ACC112 (cell line): ENCODE results near the gene SLC25A41.

ENCODE experiments used
- H2AFZ ChIP-seq: fragments of 200-600 bp; sonication (generic); one replicate; pipeline ENCODE4 v1.6.0; 2017; ENCODE audit warnings: antibody characterized with exemption, low read length; ENCODE audit not compliant: unreplicated experiment
- H3K27ac ChIP-seq: fragments of 200-600 bp; sonication (generic); 2 replicates; pipeline ENCODE4 v1.5.1; 2014; ENCODE audit warnings: low read depth, mild to moderate bottlenecking, antibody characterized with exemption, low read length, moderate library complexity
- H3K27me3 ChIP-seq: fragments of 200-600 bp; sonication (generic); 2 replicates; pipeline ENCODE4 v1.6.1; 2014; ENCODE audit warnings: mild to moderate bottlenecking, antibody characterized with exemption, low read length, moderate library complexity, mixed read lengths; ENCODE audit not compliant: insufficient read depth
- H3K36me3 ChIP-seq: fragments of 200-600 bp; sonication (generic); 2 replicates; pipeline ENCODE4 v1.6.1; 2016; ENCODE audit warnings: mild to moderate bottlenecking, antibody characterized with exemption, low read length, moderate library complexity, mixed read lengths; ENCODE audit not compliant: insufficient read depth
- H3K4me1 ChIP-seq: fragments of 200-600 bp; sonication (generic); one replicate; pipeline ENCODE4 v1.6.1; 2016; ENCODE audit warnings: low read length, mixed read lengths; ENCODE audit not compliant: insufficient read depth, unreplicated experiment, control insufficient read depth
- H3K4me3 ChIP-seq: fragments of 200-600 bp; sonication (generic); 2 replicates; pipeline ENCODE4 v1.5.1; 2014; ENCODE audit warnings: mild to moderate bottlenecking, low read depth, low read length
- H3K79me2 ChIP-seq: fragments of 200-600 bp; sonication (generic); one replicate; pipeline ENCODE4 v1.6.0; 2016; ENCODE audit warnings: low read length; ENCODE audit not compliant: control insufficient read depth, unreplicated experiment, insufficient read depth

SLC25A41 gene

GRCh38 chr19:6460099-6460884, 26.7 kb upstream of the SLC25A41 start:
- no peak overlapping the region for H3K27ac ChIP-seq
- peak overlapping the region; percentile 82 for H3K4me3 ChIP-seq
- H3K4me1 ChIP-seq: no peaks in the 10 kb centered on the region
- no peaks in the 10 kb centered on the region for H3K36me3 ChIP-seq
- peaks cover 15% of the 10 kb centered on the region for H3K27me3 ChIP-seq
- no peak overlapping the region for H2AFZ ChIP-seq
- H3K79me2 ChIP-seq: no peaks in the 10 kb centered on the region

DNA sequence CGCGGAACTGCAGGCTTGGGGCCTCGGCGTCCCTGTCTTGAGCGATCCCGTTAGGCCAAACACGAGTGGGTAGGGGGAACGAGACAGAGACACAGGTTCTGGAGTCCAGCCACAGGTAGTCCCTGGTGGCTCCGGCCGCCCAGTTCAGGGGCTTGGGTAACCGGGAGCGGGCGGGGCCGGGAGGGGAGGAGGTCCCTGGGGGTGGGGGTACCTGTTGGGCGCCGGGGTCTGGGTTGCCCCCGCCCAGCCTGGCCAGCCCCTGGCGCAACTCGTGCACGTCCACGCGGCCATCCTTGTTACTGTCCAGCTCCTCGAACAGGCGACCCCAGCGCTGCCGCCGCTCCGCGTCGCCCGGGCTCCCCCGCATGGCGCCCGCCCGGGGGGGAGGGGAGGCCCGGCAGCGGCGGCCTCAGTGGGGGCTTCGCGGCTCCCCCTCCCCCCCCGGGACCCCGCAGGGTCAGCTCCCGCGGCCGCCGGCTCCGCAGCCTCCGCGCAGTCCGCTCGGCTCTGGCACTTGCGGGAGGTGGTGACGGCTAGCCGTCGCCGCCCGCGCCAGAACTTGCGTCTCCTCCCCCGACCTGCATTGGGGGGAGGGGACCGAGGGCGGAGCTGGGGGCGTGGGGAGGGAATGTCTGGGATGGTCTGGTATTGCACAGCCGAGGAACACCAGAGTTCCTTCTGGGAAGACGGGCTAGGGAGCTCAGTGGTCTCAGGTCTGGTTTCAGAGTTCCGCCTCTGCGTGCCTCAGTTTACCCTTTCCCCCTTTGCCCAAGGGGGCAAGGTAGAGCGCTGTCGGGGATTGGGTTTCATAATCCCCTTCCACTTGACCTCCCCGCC, 25.9 kb upstream of the SLC25A41 start, which contains the start of gene SLC25A23:
Gene SLC25A23, minus strand, starts transcription at position 531 of the 837 bp plus-strand sequence. Its CDS starts 164 bp downstream, at position 367.
- no peaks in the 10 kb centered on the region for H3K4me1 ChIP-seq
- H3K27me3 ChIP-seq: peaks cover 8% of the 10 kb centered on the region
- H3K79me2 ChIP-seq: no peaks in the 10 kb centered on the region
- peak within 1 kb of the TSS; percentile 82 for H3K4me3 ChIP-seq
- no peak within 1 kb of the TSS for H3K27ac ChIP-seq
- no peaks in the 10 kb centered on the region for H3K36me3 ChIP-seq
- peak within 1 kb of the TSS; percentile 38 for H2AFZ ChIP-seq

DNA sequence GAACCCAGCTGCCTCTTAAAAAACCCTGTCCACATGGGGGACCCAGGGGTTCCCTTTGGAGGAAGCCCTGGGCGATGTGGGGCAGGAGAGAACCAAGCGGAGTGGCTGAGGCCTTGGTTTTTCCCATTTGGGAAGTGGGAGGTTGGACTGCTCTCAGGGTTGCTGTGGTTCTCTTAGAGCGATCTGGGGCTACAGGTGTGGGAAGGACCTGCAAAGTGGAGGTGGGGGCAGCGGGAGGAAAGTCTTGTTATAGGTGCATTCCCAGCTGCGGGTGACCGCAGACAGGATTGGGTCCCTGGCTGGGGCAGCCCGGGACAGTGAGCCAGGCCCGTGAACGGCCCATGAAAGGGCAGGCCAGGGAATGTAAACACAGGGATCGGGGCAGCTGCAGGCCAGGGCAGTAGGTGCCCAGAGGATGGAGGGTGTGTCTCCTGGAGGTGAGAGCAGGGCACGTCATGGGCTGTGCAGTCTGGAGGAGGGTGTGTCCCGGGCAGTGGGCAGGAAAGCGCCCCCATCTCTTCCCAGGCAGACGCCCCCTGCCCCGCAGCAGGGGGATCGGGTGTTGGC, 25.2 kb upstream of the SLC25A41 start:
- peaks cover under 1% of the 10 kb centered on the region; the same call in 1 of the 2 replicates for H3K27me3 ChIP-seq
- peak overlapping the region; percentile 38 for H2AFZ ChIP-seq
- no peaks in the 10 kb centered on the region for H3K79me2 ChIP-seq
- H3K4me3 ChIP-seq: peak overlapping the region; percentile 82
- no peak overlapping the region for H3K27ac ChIP-seq
- H3K36me3 ChIP-seq: no peaks in the 10 kb centered on the region
- H3K4me1 ChIP-seq: no peaks in the 10 kb centered on the region

DNA sequence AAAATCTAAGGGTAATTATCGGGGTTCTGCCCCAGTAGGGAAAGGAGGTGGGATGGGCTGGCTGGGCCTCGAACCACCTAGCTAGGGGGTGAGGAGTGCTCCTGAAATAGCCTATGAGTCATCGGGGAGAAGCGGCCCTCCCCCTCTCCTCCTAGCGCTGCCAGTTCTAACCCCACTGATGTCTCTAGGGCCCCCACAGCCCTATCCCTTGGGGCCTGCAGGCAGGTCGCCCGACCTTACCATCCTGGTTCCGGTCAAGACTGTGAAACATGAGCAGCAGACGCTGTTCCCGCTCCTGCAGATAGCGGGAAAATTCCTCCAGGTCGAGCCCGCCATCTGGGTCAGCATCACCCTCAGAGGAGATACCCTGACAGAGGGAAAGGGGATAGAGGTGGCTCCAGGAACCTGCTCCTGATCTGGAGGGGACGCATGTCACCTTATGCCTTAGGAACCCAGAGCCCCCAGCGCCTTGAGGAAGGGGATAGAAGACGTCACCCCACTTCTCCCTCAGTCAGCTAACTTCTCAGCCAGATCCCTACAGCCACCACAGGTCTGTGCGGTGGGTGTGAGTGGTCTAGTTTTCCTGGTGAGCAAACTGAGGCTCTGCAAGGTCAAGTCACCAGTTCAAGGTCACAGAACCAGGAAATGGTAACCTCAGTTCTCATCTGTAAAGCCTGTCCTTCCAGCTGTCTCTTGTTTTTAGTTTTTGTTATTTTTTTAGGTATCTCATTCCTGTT, 24.6 kb upstream of the SLC25A41 start:
- Histone ChIP-seq H3K27me3 (no peaks in the 10 kb centered on the region), H3K36me3 (no peaks in the 10 kb centered on the region), H3K79me2 (no peaks in the 10 kb centered on the region), H3K27ac (no peak overlapping the region), H2AFZ (no peak overlapping the region), H3K4me1 (no peaks in the 10 kb centered on the region), H3K4me3 (no peak overlapping the region; the same call in 1 of the 2 replicates)

GRCh38 chr19:6455924-6456323, 22.4 kb upstream of the SLC25A41 start:
- Histone ChIP-seq H3K79me2 (no peaks in the 10 kb centered on the region), H3K27ac (no peak overlapping the region), H3K36me3 (no peaks in the 10 kb centered on the region), H3K27me3 (no peaks in the 10 kb centered on the region), H3K4me3 (no peak overlapping the region), H3K4me1 (no peaks in the 10 kb centered on the region), H2AFZ (no peak overlapping the region)

DNA sequence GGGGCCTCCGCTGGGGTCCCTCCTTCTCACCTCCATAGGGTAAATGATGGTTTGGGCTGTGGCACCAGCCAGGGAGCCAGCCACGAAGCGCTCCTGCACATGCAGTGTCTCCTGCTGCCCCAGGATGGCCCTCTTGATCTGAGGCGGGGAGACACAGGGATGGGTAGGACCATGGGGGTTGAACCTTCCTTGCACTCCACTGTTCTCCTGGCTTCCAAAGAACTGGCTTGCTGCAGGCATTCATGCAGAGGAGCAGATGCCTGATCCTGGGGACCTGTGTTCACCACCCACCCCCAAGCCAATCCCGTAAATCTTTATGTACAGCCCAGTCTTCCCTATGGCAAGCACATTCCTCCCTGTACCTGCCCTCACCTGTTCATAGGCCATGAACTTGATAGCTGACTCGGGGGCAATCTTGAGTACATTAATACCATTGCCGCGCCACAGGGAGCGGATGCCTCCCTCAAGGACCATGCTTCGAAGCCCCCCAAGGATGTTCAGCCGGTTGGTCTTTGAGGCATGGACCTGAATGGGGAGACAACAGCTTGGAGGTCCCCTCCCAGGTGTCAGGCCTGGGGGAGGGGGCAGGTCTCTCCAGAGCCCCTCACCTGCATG, 20.5 kb upstream of the SLC25A41 start:
- Histone ChIP-seq H3K36me3 (no peaks in the 10 kb centered on the region), H3K27me3 (no peaks in the 10 kb centered on the region), H3K4me3 (no peak overlapping the region), H3K27ac (no peak overlapping the region), H3K79me2 (no peaks in the 10 kb centered on the region), H2AFZ (no peak overlapping the region), H3K4me1 (no peaks in the 10 kb centered on the region)

DNA sequence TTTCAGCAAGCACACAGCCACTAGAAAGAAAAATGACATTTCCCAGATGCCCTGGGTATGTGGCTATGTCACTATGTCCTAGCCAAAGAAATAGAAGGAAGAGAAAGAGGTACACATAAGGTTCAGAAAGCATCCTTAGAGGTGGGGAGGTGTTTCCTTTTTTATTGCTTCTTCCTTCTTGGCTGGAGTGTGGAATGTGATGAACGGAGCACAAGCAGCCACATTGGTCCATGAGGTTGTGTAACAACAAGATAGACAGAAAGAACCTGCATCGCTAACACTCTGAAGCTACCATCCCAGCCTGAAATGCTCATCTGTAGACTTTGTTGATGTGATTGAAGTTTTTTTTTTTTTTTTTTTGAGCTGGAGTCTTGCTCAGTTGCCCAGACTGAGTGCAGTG, 19.3 kb upstream of the SLC25A41 start:
- Histone ChIP-seq H3K27me3 (no peaks in the 10 kb centered on the region), H3K27ac (no peak overlapping the region), H3K36me3 (no peaks in the 10 kb centered on the region), H3K4me1 (no peaks in the 10 kb centered on the region), H3K79me2 (no peaks in the 10 kb centered on the region), H2AFZ (no peak overlapping the region), H3K4me3 (no peak overlapping the region)

DNA sequence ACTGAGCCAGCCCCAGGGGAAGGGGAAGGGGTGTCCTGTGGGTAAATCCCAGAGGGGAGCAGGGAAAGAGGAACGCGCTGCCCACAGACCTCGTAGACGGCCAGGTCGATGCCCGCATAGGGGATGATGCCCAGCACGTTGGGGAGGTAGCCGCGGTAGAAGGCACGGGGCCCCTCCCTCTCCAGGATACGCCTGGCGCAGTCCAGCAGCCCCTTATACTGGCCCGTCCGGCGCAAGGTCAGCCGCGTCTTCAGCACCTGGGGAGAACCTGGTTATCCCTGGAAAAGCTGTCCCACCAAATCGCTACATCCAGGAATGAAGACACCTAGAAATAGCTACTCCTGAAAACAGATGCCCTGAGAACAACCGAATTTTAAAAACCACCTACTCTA, 18.7 kb upstream of the SLC25A41 start:
- Histone ChIP-seq H3K27me3 (no peaks in the 10 kb centered on the region), H3K4me1 (no peaks in the 10 kb centered on the region), H2AFZ (no peak overlapping the region), H3K4me3 (no peak overlapping the region), H3K79me2 (no peaks in the 10 kb centered on the region), H3K36me3 (no peaks in the 10 kb centered on the region), H3K27ac (no peak overlapping the region)

GRCh38 chr19:6451583-6452222, 18.1 kb upstream of the SLC25A41 start:
- no peak overlapping the region for H3K4me3 ChIP-seq
- no peak overlapping the region for H3K27ac ChIP-seq
- H2AFZ ChIP-seq: no peak overlapping the region
- no peaks in the 10 kb centered on the region for H3K27me3 ChIP-seq
- no peaks in the 10 kb centered on the region for H3K36me3 ChIP-seq
- H3K79me2 ChIP-seq: no peaks in the 10 kb centered on the region
- H3K4me1 ChIP-seq: no peaks in the 10 kb centered on the region
